PC-9 (cell line): Measurements from ENCODE around the gene ZFR. TPM values are rescaled to one million over a fixed set of nuclear protein-coding genes. Genes with fewer than 3 reads are reported as not detected.

Experiments used
- BruUV-seq: library from RNA; stranded (reverse); fragments of 400-500 nt; replicated peaks from 2 replicates; lab custom pipeline; 2021; lab: Mats Ljungman, UMichigan
- CTCF ChIA-PET: fragments of 300-600 bp; sonication (Branson Sonifier 250); formaldehyde crosslinking; loops from one replicate; lab custom pipeline; 2022; ENCODE audit warnings: antibody characterized with exemption; lab: Charles Lee
- POLR2A ChIA-PET: fragments of 300-600 bp; sonication (Branson Sonifier 250); formaldehyde crosslinking; loops from one replicate; lab custom pipeline; 2022; ENCODE audit warnings: antibody characterized with exemption; ENCODE audit not compliant: unreplicated experiment; lab: Charles Lee
- DNase-seq, 2 experiments: peaks; one replicate each; pipeline versions ENCODE4 v3.0.0 to v3.0.0-alpha.2; 2015 to 2022; ENCODE audit warnings: mixed read lengths in 1 of 2
- H2AFZ ChIP-seq: fragments of 200-600 bp; sonication (generic); 2 replicates; pipeline ENCODE4 v1.8.1; 2017; ENCODE audit warnings: antibody characterized with exemption
- H3F3A ChIP-seq: fragments of 200-600 bp; sonication (generic); 2 replicates; pipeline ENCODE4 v1.8.1; 2017; ENCODE audit warnings: antibody characterized with exemption, mild to moderate bottlenecking, low read depth; ENCODE audit not compliant: insufficient read depth
- H3K27ac ChIP-seq: fragments of 200-600 bp; sonication (generic); 2 replicates; pipeline ENCODE4 v1.6.1; 2016; ENCODE audit warnings: mixed run types
- H3K27me3 ChIP-seq: fragments of 200-600 bp; sonication (generic); 2 replicates; pipeline ENCODE4 v1.6.1; 2016; ENCODE audit warnings: low read depth, mixed run types; ENCODE audit not compliant: insufficient read depth
- H3K36me3 ChIP-seq: fragments of 200-600 bp; sonication (generic); 2 replicates; pipeline ENCODE4 v1.6.1; 2016; ENCODE audit warnings: low read depth, mixed run types
- H3K4me1 ChIP-seq: fragments of 200-600 bp; sonication (generic); replicated peaks from 2 replicates; pipeline ENCODE4 v1.6.1; 2016; ENCODE audit warnings: mixed run types; ENCODE audit not compliant: insufficient read depth
- H3K4me2 ChIP-seq: fragments of 200-600 bp; sonication (generic); 2 replicates; pipeline ENCODE4 v1.6.1; 2017; ENCODE audit warnings: mixed run types
- H3K4me3 ChIP-seq: fragments of 200-600 bp; sonication (generic); 2 replicates; pipeline ENCODE4 v1.6.1; 2016; ENCODE audit warnings: mixed run types
- H3K79me2 ChIP-seq: fragments of 200-600 bp; sonication (generic); 2 replicates; pipeline ENCODE4 v1.6.1; 2017; ENCODE audit warnings: low read depth, mixed run types
- H3K9me2 ChIP-seq: fragments of 200-600 bp; sonication (generic); 2 replicates; pipeline ENCODE4 v1.8.1; 2017; ENCODE audit warnings: mild to moderate bottlenecking; ENCODE audit not compliant: insufficient read depth
- H3K9me3 ChIP-seq: fragments of 200-600 bp; sonication (generic); 2 replicates; pipeline ENCODE4 v1.8.1; 2016; ENCODE audit warnings: low read depth; ENCODE audit not compliant: insufficient read depth
- H4K20me1 ChIP-seq: fragments of 200-600 bp; sonication (generic); 2 replicates; pipeline ENCODE4 v1.8.1; 2017; ENCODE audit not compliant: insufficient read depth
- CTCF ChIP-seq: fragments of 200-600 bp; sonication (generic); conservative IDR thresholded peaks from 2 replicates; pipeline ENCODE4 v1.6.1; 2017; ENCODE audit warnings: mixed run types, antibody characterized with exemption, mild to moderate bottlenecking, moderate library complexity
- EZH2 ChIP-seq: fragments of 200-600 bp; sonication (generic); IDR thresholded peaks from 2 replicates; pipeline ENCODE4 v1.8.0; 2017; ENCODE audit warnings: antibody characterized with exemption, low read depth
- intact Hi-C: fragments of 100-400 bp; cut with micrococcal nuclease; formaldehyde crosslinking; loops from one replicate; pipeline ENCODE4 v1.10.0; 2022; ENCODE audit not compliant: unreplicated experiment
- total RNA-seq: library from RNA; stranded (reverse); gene quantifications from 2 replicates; pipeline ENCODE4 v1.2.3, GENCODE V29; 2021

Gene ZFR
- total RNA-seq, 1 experiment from 2014 or later = 69.2 TPM

- H3F3A ChIP-seq = no peaks in the 10 kb centered on the region
- no TSS peak for BruUV-seq
- H3K79me2 ChIP-seq = no peaks in the 10 kb centered on the region
- CTCF ChIA-PET = no interaction called here
- H3K4me3 ChIP-seq = no peak overlapping the region
- no peaks in the 10 kb centered on the region for H3K4me1 ChIP-seq
- H3K4me2 ChIP-seq = no peak overlapping the region
- H3K9me3 ChIP-seq = no peaks in the 10 kb centered on the region
- H2AFZ ChIP-seq = no peak overlapping the region
- H3K9me2 ChIP-seq = no peaks in the 10 kb centered on the region
- no peak; the same call in 1 of the 2 replicates for TF ChIP-seq CTCF
- TF ChIP-seq EZH2 = no peak
- intact Hi-C loops = no loop called here
- POLR2A ChIA-PET = interaction anchor here (0.5 kb wide), 1 partner anchor 54 kb away, joined by 3 read pairs; no protein-coding TSS in a partner anchor
- no peaks in the 10 kb centered on the region for H4K20me1 ChIP-seq
- no peak overlapping the region for H3K27ac ChIP-seq
- no peaks in the 10 kb centered on the region for H3K36me3 ChIP-seq
- H3K27me3 ChIP-seq = peaks cover 25% of the 10 kb centered on the region
- DNase-seq = no peak
These were observed 6.4 kb upstream of the ZFR start for GRCh38 chr5:32450952-32451351.

DNA sequence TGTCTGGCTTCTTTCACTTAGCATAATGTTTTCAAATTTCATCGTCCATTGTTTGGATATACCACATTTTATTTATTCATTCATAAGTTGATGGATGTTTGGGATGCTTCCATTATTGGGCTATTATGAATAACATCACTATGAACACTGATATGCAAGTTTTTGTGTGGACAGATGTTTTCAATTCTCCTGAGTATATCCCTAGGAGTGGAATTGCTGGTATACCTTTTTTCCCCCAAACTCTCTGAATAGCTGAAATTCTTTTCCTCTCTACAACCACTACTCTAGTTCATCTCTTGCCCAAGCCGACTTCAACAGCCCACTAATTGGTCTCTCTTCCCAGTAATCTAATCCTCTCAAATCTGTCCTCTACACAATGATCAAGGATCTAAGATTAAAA, 4.7 kb upstream of the ZFR start:
- no peak overlapping the region for H3K4me3 ChIP-seq
- H2AFZ ChIP-seq = no peak overlapping the region
- peaks cover 2% of the 10 kb centered on the region; the same call in 1 of the 2 replicates for H3K79me2 ChIP-seq
- no peaks in the 10 kb centered on the region for H3F3A ChIP-seq
- DNase-seq = no peak
- TF ChIP-seq EZH2 (no peak), CTCF (no peak)
- peaks cover 4% of the 10 kb centered on the region for H3K4me1 ChIP-seq
- no peaks in the 10 kb centered on the region for H3K9me3 ChIP-seq
- BruUV-seq = no TSS peak
- ChIA-PET POLR2A (no interaction called here), CTCF (no interaction called here)
- intact Hi-C loops = loop anchor here (10.0 kb wide), 1 partner anchor 336 kb away; no protein-coding TSS in a partner anchor
- no peaks in the 10 kb centered on the region for H3K9me2 ChIP-seq
- no peak overlapping the region for H3K27ac ChIP-seq
- peaks cover 10% of the 10 kb centered on the region for H3K27me3 ChIP-seq
- no peaks in the 10 kb centered on the region for H3K36me3 ChIP-seq
- H3K4me2 ChIP-seq = no peak overlapping the region
- H4K20me1 ChIP-seq = no peaks in the 10 kb centered on the region

DNA sequence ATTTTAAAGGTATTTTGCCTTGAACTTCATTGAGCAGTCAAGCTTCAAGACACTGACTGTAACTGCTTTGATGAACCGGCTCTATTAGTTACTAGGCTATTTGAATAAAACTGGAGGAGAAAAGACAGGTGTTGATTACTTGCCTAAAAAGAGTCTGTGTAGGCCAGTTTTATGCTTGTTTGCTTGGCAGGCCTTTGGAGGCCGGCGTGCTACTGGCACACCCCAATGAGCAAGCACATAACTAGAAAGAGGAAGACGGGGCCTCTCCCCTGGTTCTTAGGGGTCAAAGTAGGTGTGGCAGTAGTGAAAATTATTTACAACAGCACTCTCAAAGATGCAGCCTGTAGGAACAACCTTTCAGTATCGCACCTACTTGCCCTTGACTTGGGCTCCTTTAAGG, 2.1 kb upstream of the ZFR start:
- Histone ChIP-seq H3K79me2 (peaks cover 27% of the 10 kb centered on the region), H3K9me2 (no peaks in the 10 kb centered on the region), H3K9me3 (no peaks in the 10 kb centered on the region), H3K36me3 (0 out of 2 replicates have a peak, but pooled peaks cover 6% of the 10 kb centered on the region), H3K27ac (no peak overlapping the region), H4K20me1 (peaks cover 15% of the 10 kb centered on the region), H3K4me3 (no peak overlapping the region), H3K4me2 (no peak overlapping the region), H3K4me1 (peaks cover 21% of the 10 kb centered on the region), H2AFZ (no peak overlapping the region), H3K27me3 (no peaks in the 10 kb centered on the region), H3F3A (peaks cover 7% of the 10 kb centered on the region; the same call in 1 of the 2 replicates)
- intact Hi-C loops = loop anchor here (10.0 kb wide), 1 partner anchor 338 kb away; no protein-coding TSS in a partner anchor
- no peak for DNase-seq
- BruUV-seq = no TSS peak
- CTCF ChIA-PET = no interaction called here
- POLR2A ChIA-PET = no interaction called here
- TF ChIP-seq CTCF (no peak), EZH2 (no peak)
